ENCODE measurements around the gene GREB1.

The GREB1 gene

DNA sequence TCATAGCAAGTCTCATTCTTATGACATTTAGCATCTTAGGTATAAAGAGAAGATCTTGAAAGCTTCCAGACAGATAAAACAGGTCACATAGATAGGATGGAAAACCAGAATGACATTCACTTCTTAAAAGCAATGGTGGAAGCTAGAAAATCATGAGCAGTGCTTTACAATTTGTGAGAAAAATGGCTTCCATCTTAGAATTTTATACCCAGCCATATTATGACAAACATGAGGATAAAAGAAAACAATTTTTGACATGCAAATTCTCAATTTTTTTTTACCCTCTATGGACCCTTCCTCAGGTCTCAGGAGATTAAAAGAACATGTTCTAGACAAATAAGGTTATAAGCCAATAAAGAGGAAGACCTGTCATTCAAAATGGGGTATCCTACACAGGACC lies 129.0 kb downstream of the GREB1 start:
- no peak for DNase-seq (ENCODE audit: low spot score)

GRCh38 chr2:11663427-11663826 lies 129.6 kb downstream of the GREB1 start:
- DNase-seq (ENCODE audit: low spot score): no peak

GRCh38 chr2:11665028-11665427 lies 131.2 kb downstream of the GREB1 start:
- DNase-seq (ENCODE audit: low spot score): no peak

DNA sequence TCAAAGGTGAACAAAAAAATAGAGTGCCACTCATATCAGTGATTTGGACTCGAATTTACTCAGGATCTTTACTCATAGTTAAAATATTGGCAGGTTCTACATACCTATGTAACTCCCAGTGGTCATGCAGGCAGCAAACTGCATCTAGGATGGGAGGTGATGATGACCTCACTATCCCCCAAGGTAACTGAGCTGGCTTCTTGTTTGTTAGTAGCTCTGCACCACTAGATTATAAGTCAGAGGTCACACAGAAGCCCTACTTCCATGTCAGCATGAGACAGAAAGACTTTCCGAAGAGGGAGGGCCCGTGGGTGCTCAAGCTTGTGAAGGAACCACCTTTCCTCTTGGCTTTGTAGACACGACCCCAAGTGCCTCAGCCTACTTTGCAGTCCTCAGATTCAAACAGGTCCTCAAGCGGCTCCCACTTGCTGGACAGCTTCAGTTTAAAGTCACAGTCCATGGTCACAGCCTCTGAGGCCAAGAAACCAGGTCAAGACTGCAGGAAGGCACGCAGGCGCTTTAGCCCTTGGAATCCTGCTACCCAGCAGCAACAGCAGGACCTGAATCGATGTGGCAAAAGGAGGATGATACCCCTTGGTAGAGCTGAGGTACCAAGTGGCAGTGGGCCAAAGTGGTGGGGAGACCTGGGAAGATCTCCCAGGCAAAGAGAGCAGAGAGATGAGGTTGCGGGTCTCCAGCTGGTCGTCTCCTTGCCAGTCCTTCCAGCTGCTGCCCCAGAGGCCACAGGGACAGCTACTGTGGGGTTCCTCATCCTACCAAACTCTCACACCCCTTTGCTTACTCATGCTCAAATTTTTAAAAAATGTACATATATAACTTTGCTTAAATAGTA lies 131.9 kb downstream of the GREB1 start:
- DNase-seq (ENCODE audit: low spot score): no peak

DNA sequence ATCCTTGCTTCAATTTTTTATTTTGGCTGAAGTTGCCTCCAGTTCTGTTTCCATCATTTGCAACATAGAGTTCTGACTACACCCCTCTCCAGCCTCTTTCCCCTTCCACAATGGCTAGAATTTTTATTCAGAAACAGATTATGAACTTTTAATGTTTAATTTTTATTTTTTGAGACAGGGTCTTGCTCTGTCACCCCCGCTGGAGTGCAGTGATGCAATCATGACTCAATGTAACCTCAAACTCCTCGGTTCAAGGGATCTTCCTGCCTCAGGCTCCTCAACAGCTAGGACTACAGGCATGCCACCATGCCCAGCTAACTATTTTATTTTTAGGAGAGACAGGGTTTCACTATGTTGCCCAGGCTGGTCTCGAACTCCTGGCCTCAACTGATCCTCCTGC lies 133.3 kb downstream of the GREB1 start:
- no peak for DNase-seq (ENCODE audit: low spot score)

DNA sequence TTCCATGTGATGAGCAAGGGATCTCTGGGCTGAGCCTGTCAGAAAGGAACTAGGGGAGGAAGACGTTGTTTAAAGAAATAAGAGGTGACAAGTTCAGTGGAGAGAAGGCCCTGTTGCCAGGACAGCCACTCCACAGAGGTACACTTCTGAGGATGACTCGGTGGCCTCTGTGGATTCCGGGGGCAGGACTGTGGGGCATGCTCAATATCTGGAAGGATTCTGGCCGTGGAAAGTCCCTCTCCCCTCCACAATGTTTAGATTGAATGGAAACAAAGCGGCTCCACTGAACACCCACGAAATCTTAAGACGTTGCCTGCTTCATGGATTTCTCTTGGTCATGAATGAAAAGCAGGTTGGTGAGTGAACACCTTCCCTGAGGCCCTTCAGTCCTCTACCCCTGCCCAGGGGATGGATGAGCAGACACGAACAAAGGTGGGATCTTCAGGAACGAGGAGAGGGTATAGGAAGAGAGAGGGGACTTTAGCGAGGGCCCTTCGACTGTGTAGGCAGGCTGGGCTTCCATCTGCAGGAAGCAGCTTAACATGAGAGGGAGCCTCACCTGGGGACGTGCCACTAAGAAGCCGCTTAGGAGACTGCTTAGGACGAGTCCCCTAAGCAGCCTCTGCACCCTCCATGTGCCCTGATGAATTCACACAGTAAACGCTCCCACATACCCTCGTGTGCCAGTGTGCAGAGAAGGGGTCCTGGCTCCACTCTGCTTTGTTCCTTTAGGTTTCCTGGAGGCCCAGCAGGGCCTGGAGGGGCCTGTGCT lies 134.2 kb downstream of the GREB1 start:
- no peak for DNase-seq (ENCODE audit: low spot score)

DNA sequence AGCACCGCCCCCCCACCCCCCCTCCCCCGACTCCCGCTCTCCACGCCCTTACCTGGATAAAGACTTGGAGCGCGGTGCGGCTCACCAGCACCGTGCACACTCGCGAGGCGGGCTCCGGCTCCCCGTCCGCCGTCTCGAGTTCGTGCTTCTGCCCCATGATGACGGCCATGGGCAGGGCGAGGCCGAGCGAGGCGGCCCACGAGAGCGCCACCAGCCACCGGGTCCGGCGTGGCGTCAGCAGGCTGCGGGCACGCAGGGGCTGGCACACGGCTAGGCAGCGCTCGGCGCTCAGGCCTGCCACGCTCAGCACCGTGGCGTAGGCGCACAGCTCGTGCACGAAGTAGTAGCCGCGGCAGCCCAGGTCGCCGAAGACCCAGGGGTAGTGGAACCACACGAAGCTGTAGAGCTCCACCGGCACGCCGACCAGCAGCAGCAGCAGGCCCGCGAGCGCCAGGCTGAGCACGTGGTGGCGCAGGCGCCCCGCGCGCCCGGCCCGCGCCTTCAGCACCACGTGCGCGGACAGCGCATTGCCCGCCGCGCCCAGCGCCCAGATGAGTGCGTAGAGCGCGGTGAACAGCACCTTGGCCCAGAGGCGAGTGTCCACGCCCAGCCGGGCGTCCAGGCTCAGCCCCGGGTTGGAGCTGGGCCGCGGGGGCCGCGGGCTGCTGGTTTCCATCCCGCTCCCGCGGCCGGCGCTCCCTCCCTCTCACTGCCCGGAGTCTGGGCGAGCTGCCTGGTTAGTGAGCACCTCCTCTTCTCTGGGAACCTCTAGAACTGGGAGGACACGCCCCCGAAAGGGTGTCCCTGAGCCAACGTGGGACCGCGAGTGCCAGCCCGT lies 135.8 kb downstream of the GREB1 start, which contains the start of gene NTSR2:
Gene NTSR2 (minus strand): TSS at position 742 of the 838 bp plus-strand sequence. CDS start 66 bp downstream, at position 676.
- no peak for DNase-seq (ENCODE audit: low spot score)

DNA sequence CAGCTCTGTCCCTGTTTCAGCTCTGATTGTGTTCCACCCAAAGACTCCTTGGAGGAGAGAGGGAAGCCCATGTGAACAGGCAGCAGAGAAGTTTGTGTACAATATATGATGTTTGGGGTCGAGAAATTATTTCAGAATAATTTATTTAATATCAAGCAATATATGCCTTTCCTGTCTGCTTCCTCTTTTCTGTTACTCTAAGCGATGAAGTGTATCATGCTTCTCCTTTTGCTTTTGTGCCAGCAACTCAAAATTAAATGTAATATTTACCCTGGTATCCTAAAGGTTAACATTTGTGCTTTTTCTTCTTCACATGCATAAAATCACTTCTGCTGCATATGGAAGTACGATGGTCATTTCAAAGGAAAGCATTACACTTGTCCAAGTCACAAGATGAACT lies 138.6 kb downstream of the GREB1 start:
- no peak for DNase-seq (ENCODE audit: low spot score)

- no peak for DNase-seq (ENCODE audit: low spot score)
These were observed 141.1 kb downstream of the GREB1 start for GRCh38 chr2:11674983-11675382.

DNA sequence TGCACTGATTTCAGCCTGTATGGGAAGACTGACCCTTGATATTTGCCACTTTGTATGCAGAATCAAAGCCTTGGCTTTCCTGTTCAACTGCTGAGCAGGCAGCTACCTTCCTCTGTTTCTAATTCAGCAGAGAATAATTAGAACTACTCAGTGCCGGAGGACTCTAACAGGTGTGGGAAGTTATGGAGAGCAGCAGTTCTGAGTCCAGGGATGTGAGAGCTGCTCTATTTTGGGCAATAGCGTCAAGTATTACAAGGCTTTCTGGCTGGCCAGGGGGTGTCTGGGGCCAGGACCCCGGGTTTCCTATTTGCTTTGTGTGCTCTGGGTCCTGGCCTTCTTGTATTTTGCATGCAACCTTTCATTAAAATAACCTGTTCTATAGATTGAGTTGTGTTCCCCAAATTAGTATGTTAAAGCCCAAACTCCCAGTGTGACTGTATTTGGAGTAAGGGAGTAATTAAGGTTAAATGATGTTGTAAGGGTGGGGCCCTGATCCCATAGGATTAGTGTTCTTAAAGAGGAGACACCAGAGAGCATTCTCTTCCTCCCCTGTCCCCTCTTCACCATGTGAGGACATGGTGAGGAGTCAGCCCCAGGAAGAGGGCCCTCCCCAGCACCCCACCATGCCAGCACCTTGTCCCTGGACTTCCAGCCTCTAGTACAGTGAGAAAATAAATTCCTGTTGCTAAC lies 141.7 kb downstream of the GREB1 start:
- no peak for DNase-seq (ENCODE audit: low spot score)

GRCh38 chr2:11676640-11677039 lies 142.8 kb downstream of the GREB1 start:
- no peak for DNase-seq (ENCODE audit: low spot score)

DNA sequence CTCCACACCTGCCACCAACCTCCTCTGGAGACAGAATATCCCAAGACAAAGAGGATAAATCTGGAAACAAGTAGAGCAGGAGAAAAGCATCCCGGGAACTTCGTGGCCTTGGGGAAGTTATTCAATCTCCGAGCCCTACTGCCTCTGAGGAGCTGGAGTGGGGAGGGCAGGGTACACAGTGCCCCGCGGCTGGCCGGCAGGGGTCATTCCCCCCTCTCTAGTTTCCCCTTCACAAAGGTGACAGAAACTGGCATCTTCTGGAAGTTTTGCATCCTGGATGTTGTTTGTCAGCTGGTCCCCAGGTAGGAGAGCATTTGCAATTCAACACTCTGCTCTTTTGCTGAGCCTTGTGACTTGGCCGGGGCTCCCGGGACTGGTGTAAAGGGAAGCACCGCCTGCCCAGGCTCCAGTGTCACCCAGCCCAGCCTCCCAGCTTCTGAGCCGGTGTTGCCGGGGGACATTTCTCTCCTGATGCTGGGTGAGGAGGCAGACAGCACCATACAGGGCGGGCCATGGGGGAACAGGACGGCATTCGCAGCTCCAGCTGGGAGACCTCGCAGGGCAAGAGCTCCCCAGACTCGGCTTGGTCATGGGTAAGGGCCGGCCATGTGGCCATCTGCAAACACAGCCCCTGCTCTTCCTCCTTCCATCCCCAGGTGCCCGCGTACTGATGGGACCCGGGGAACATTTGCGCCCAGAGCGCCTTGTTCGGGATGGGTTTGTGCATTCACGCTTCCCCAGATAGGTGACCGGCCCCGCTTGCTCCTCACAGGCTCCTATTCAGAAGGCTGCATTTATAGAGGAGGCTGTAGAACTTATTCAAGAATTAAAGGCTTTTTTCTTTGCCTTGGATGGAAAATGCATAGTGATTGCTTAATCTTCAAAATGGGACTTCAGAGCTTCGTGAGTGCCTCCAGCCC lies 143.6 kb downstream of the GREB1 start:
- DNase-seq (ENCODE audit: low spot score): no peak

GRCh38 chr2:11678306-11678960 lies 144.6 kb downstream of the GREB1 start:
- DNase-seq (ENCODE audit: low spot score): no peak

- no peak for DNase-seq (ENCODE audit: low spot score)
These were observed 145.2 kb downstream of the GREB1 start for GRCh38 chr2:11679016-11679415.

GRCh38 chr2:11679486-11680181 lies 145.8 kb downstream of the GREB1 start:
- DNase-seq (ENCODE audit: low spot score): no peak

DNA sequence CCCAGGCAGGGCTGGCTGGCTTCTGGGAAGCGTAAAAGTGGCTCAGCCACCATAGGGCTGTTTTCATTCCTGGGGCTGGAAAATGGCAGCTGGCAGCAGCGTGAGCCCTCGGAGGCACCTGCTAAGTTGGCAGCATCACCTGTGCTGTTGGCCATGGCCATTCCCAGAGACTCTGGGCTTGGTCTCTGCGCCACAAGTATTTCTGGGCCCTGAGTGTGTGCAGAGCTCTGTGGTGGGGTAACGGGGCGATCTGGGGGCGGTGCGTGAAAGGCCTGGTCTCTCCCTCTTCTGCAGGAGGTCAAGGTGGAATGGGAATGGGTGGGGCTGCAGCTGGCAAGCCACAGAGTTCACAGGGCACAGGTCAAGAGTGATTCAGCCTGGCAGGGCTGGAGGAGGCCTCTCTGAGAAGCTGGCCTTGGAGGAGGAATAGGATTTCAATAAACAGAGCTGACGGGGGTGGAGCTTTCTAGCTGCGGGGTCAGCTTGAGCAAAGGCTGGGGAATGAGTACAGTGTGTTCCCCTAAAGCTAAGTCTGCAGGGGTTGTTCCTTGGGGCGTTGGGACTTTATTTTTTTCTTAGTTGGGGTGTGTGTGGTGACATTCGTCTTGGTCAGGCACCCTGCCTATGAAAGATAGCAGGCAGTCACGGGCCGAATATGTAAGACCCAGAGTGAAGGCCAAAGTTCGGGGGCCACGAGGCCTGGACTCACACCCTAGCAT lies 146.5 kb downstream of the GREB1 start:
- DNase-seq (ENCODE audit: low spot score): no peak

- DNase-seq (ENCODE audit: low spot score): no peak
These were observed 147.3 kb downstream of the GREB1 start for GRCh38 chr2:11680901-11681721.
